Hematopoietic multipotent progenitor cell treated with erythropoietin and hydrocortisone succinate and interleukin-3 and kit ligand, for 4 days (in vitro differentiated cells): ENCODE data around the gene NID1.
"Not testable (repeated sequence)": the region's sequence is repeated elsewhere in the genome, so short reads cannot be mapped to it uniquely, and the experiment has no call there.

ENCODE experiments used
- DNase-seq: peaks from one replicate; pipeline ENCODE4 v3.0.0-alpha.2; 2015

Gene NID1

GRCh38 chr1:235996048-235996785 is 68.7 kb downstream of the NID1 start:
- DNase-seq = no peak

GRCh38 chr1:235995511-235995910 is 69.4 kb downstream of the NID1 start:
- no peak for DNase-seq

- no peak for DNase-seq
Observed at GRCh38 chr1:235993652-235994051, 71.2 kb downstream of the NID1 start.

GRCh38 chr1:235992868-235993267 is 72.0 kb downstream of the NID1 start:
- no peak for DNase-seq

GRCh38 chr1:235992346-235992745 is 72.5 kb downstream of the NID1 start:
- DNase-seq = no peak

GRCh38 chr1:235990330-235990795 is 74.5 kb downstream of the NID1 start:
- no peak for DNase-seq

GRCh38 chr1:235989105-235989504 is 75.8 kb downstream of the NID1 start:
- no peak for DNase-seq

- DNase-seq = no peak
Observed at GRCh38 chr1:235986869-235987268, 78.0 kb downstream of the NID1 start.

GRCh38 chr1:235984041-235984825 is 80.7 kb downstream of the NID1 start:
- DNase-seq = no peak

GRCh38 chr1:235980976-235981375 is 83.9 kb downstream of the NID1 start:
- DNase-seq = peak; percentile 47

GRCh38 chr1:235979716-235980333 is 85.1 kb downstream of the NID1 start:
- DNase-seq = no peak

- no peak for DNase-seq
Observed at GRCh38 chr1:235979176-235979575, 85.7 kb downstream of the NID1 start.

GRCh38 chr1:235976490-235976889 is 88.4 kb downstream of the NID1 start:
- DNase-seq = no peak

GRCh38 chr1:235974616-235975015 is 90.3 kb downstream of the NID1 start:
- no peak for DNase-seq

GRCh38 chr1:235972691-235973090 is 92.2 kb downstream of the NID1 start:
- not testable (repeated sequence) for DNase-seq

- DNase-seq = peak; percentile 60
Observed at GRCh38 chr1:235972311-235972689, 92.6 kb downstream of the NID1 start.

- DNase-seq = peak; percentile 95
Observed at GRCh38 chr1:235971571-235972310, 93.1 kb downstream of the NID1 start.

GRCh38 chr1:235971020-235971419 is 93.9 kb downstream of the NID1 start:
- DNase-seq = no peak

- no peak for DNase-seq
Observed at GRCh38 chr1:235968831-235969230, 96.1 kb downstream of the NID1 start.

GRCh38 chr1:235966134-235966533 is 98.8 kb downstream of the NID1 start:
- peak; percentile 71 for DNase-seq

- DNase-seq = no peak
Observed at GRCh38 chr1:235960809-235961208, 104.1 kb downstream of the NID1 start.

GRCh38 chr1:235958021-235958420 is 106.9 kb downstream of the NID1 start:
- DNase-seq = no peak

GRCh38 chr1:235955777-235956176 is 109.1 kb downstream of the NID1 start:
- DNase-seq = no peak
